T-helper 1 cell treated with Interleukin-12 subunit alpha and Interleukin-12 subunit beta and Interleukin-4 antibody, amounts not matched to agents 30 μg/mL and 1 μg/mL, for 36 hours (primary cell): ENCODE results near the gene ARHGEF19.
"Not testable (repeated sequence)": the region's sequence is repeated elsewhere in the genome, so short reads cannot be mapped to it uniquely, and the experiment has no call there.

Experiments
- H3K27ac Mint-ChIP-seq: one replicate; pipeline ENCODE4 v1.8.0; 2021; ENCODE audit warnings: mild to moderate bottlenecking, mixed read lengths
- H3K27me3 Mint-ChIP-seq: one replicate; pipeline ENCODE4 v1.8.0; 2021; ENCODE audit warnings: low read depth, mixed read lengths
- H3K36me3 Mint-ChIP-seq: one replicate; pipeline ENCODE4 v1.8.0; 2021; ENCODE audit warnings: low read depth, mixed read lengths
- H3K4me1 Mint-ChIP-seq: one replicate; pipeline ENCODE4 v1.8.0; 2021; ENCODE audit warnings: low read depth, mixed read lengths
- H3K4me3 Mint-ChIP-seq: one replicate; pipeline ENCODE4 v1.8.0; 2021; ENCODE audit warnings: mild to moderate bottlenecking, moderate library complexity, mixed read lengths
- H3K9me3 Mint-ChIP-seq: one replicate; pipeline ENCODE4 v1.8.0; 2021; ENCODE audit warnings: mixed read lengths

Gene ARHGEF19

DNA sequence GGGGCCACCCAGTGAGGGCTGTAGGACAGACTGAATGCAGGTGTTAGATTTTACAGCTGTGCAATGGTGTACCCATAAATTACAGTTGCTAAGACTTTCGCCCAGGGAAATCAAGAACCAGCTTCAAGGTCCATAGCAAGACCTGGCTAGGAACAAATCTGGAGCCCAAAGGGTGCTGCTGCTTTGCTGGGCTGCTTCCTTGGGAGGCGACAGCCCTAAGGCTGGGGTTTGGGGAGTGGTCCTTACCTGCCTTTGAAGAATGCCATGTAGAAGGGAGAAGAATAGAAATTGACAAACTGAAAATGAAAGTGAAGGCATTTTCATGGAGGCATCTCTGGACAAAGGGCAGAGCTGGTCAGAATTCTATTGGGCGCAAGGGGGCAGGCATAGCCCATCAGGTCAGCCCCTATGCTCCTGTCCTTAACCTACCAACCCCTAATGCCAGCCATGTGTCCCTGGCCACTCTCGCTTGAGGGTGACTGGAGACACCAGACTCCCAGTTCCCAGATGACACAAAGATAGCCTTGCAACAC, 7.6 kb upstream of the ARHGEF19 start:
- H3K9me3 Mint-ChIP-seq, result no peaks in the 10 kb centered on the region
- no peak overlapping the region for H3K27ac Mint-ChIP-seq
- H3K4me1 Mint-ChIP-seq, result peaks cover 26% of the 10 kb centered on the region
- no peak overlapping the region for H3K4me3 Mint-ChIP-seq
- H3K36me3 Mint-ChIP-seq, result peaks cover 3% of the 10 kb centered on the region
- H3K27me3 Mint-ChIP-seq, result peaks cover 16% of the 10 kb centered on the region

DNA sequence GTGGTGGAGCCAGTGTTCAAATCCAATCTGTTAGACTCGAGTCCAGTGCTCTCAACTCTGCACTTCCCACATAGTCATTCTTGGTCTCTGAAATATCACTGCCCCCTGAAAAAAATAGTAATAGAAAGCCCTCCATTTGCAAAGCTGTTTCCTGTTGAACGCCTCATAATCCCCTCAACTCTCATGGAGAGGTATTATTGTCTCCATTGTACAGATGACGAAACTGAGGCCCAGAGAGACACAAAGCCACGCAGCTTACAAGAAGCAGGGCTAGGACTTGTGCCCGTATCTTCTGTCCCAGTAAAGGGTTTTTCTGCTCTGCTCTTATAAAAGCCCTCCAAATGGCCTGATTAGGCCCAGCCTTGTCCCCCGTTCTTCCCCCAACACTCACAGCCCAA, 6.2 kb upstream of the ARHGEF19 start:
- Mint-ChIP-seq H3K27ac (no peak overlapping the region), H3K36me3 (no peaks in the 10 kb centered on the region), H3K4me3 (no peak overlapping the region), H3K4me1 (peaks cover 26% of the 10 kb centered on the region), H3K27me3 (peaks cover 11% of the 10 kb centered on the region), H3K9me3 (no peaks in the 10 kb centered on the region)

DNA sequence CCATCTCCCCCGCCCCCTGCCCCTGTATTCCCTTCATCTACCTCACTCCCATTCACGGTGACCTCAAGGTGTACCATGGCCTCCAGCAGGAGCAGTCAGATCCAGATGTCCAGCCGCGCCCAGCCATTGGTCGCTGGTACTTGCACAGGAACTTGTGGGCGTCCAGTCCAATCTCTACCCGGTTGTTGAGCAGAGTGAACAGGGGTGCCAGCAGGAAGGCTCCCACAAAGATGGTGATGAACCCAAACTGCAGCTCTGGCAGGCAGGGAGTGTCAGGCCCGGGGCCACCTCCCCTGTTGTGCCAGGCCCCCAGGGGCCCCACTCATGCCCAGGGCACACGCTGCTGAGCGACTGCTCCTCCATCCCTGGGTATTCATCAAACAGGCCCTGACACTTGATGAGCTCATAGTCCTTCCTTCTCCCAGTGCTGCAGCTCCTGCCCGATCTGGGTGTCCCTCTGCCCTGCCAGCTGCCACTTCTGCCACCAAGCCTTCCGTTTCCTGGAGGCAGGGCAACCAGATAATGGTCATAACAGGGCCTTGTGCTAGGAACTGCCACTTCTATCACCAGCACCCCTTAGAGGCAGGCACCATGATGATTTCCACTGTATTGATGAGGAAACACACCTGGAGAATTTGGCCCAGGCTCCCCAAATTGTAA, 5.7 kb upstream of the ARHGEF19 start:
- Mint-ChIP-seq H3K36me3 (no peaks in the 10 kb centered on the region), H3K4me1 (peaks cover 26% of the 10 kb centered on the region), H3K27me3 (peaks cover 14% of the 10 kb centered on the region), H3K4me3 (peak overlapping the region; percentile 40), H3K9me3 (no peaks in the 10 kb centered on the region), H3K27ac (no peak overlapping the region)

GRCh38 chr1:16217061-16217785, 4.8 kb upstream of the ARHGEF19 start:
- H3K27ac Mint-ChIP-seq, result peak overlapping the region; percentile 26
- no peaks in the 10 kb centered on the region for H3K36me3 Mint-ChIP-seq
- peak overlapping the region; percentile 85 for H3K4me3 Mint-ChIP-seq
- no peaks in the 10 kb centered on the region for H3K9me3 Mint-ChIP-seq
- peaks cover 26% of the 10 kb centered on the region for H3K4me1 Mint-ChIP-seq
- H3K27me3 Mint-ChIP-seq, result peaks cover 18% of the 10 kb centered on the region

DNA sequence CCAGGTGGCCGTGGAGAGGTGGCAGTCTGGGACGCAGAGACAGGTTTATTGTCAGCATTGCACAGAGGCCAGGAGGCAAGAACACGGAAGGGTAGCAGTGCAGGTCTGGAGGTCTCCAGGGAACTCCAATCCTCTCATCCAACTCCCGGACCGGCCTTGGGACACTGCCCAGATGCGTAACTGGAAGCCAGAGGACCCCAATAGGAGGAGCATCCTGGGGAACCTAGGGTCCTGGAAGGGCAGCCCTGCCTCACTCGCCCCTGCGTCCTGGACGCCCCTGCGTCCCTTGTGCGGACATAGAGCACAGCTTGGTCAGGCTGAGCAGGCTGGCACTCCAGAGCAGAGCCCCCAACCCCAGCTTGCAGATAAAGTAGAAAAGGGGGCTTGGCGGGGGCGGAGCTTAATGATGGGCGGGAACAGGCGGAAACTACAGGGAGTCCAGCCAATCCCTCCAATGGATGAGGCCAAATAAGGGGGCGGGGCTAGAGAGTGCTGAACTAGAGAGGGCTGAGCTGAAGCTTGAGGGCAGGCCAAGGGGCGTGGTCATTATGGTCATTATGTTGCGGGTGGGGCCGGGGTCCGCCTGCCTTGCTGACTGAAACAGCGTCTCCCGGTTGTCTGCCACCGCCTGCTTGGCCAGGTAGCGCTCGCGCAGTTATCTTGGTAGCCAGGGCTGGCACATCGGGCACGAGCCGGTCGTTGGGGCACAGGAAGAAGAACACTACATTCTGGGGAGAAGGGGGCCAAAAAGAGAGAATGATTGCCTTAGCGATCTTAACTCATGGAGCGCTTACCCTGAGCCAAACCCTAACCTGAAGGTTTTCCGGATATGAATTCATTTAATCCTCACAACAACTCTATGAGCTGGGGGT, 3.7 kb upstream of the ARHGEF19 start:
- Mint-ChIP-seq H3K4me3 (peak overlapping the region; percentile 85), H3K27me3 (peaks cover 14% of the 10 kb centered on the region), H3K9me3 (no peaks in the 10 kb centered on the region), H3K4me1 (peaks cover 26% of the 10 kb centered on the region), H3K27ac (peak overlapping the region; percentile 39), H3K36me3 (no peaks in the 10 kb centered on the region)

DNA sequence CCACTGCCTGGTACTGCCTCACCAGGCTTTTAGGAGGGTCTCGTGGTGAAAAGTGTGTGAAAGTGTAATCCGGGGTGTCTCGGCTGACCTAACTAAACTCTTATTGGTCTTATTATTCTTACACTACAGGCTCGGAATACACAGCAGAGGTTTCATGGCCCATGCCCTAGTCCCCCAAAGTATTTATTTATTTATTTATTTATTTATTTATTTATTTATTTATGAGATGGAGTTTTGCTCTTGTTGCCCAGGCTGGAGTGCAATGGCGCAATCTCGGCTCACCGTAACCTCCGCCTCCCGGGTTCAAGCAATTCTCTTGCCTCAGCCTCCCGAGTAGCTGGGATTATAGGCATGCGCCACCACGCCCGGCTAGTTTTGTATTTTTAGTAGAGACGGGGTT, 2.8 kb upstream of the ARHGEF19 start:
- not testable (repeated sequence) for H3K4me3 Mint-ChIP-seq

GRCh38 chr1:16213544-16213943, 1.1 kb upstream of the ARHGEF19 start:
- Mint-ChIP-seq H3K4me1 (peaks cover 18% of the 10 kb centered on the region), H3K27me3 (peaks cover 12% of the 10 kb centered on the region)
- not testable (repeated sequence) for H3K27ac Mint-ChIP-seq, H3K36me3 Mint-ChIP-seq, H3K9me3 Mint-ChIP-seq, H3K4me3 Mint-ChIP-seq

More for the DNA sequence above, 2.8 kb upstream of the ARHGEF19 start:
- H3K27me3 Mint-ChIP-seq, result peaks cover 12% of the 10 kb centered on the region
- not testable (repeated sequence) for H3K36me3 Mint-ChIP-seq, H3K9me3 Mint-ChIP-seq, H3K27ac Mint-ChIP-seq
- H3K4me1 Mint-ChIP-seq, result peaks cover 26% of the 10 kb centered on the region

GRCh38 chr1:16213013-16213412, 561 bp upstream of the ARHGEF19 start:
- Mint-ChIP-seq H3K9me3 (no peaks in the 10 kb centered on the region), H3K4me1 (peaks cover 18% of the 10 kb centered on the region), H3K36me3 (no peaks in the 10 kb centered on the region), H3K4me3 (no peak overlapping the region), H3K27me3 (peaks cover 12% of the 10 kb centered on the region), H3K27ac (no peak overlapping the region)

DNA sequence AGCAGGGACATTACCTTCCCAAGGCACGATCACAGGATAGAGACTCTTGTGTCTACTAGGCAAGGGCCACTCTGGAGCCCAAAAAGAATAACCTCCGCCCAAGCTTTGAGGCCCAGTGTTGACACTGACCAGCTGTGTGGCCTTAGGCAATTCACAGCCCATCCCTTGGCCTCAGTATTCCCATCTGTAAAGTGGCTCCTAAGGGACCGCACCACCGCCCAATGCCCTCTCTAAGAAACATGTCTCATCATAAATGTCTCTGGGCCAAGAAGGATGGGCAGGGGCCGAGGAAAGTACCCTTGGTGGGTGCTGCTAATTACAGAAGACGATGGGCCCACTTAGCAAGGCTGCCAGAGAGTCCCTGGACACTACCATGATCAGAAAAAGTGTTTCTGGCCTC, 628 bp downstream of the ARHGEF19 start:
- Mint-ChIP-seq H3K4me1 (peaks cover 11% of the 10 kb centered on the region), H3K27ac (no peak overlapping the region), H3K4me3 (no peak overlapping the region), H3K27me3 (peaks cover 12% of the 10 kb centered on the region), H3K9me3 (no peaks in the 10 kb centered on the region), H3K36me3 (no peaks in the 10 kb centered on the region)

- H3K9me3 Mint-ChIP-seq, result no peaks in the 10 kb centered on the region
- H3K4me3 Mint-ChIP-seq, result no peak overlapping the region
- peaks cover 2% of the 10 kb centered on the region for H3K4me1 Mint-ChIP-seq
- H3K27me3 Mint-ChIP-seq, result peaks cover 12% of the 10 kb centered on the region
- no peaks in the 10 kb centered on the region for H3K36me3 Mint-ChIP-seq
- H3K27ac Mint-ChIP-seq, result no peak overlapping the region
Measured at GRCh38 chr1:16210581-16210980, 1.9 kb downstream of the ARHGEF19 start.

DNA sequence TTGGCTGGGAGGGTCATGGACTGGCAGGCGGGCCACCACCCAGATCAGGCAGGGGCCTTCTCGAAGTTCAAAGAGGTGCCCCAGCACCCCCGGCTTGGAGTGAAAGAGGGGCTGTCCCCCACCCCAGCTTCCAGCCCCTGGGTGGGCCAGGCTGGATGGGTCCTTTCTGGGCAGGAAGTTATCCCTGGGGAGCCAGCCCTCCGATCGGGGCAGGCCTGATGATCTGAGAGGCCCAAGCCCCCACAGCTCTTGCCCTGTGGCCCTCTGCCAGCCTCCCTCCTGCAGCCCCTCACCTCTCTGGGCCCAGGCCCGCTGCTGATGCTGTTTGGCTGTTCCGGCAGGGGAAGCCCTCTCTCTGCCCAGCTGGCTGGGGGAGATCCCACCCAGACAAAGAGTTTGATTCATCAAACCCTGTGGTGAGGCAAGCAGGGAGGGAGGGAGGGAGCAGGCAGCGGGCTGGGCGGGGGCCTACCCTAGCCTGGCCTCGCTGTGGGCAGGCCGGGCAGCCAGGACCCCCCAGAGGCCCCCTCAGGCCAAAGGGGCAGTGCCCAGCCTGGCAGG, 2.5 kb downstream of the ARHGEF19 start:
- Mint-ChIP-seq H3K36me3 (no peaks in the 10 kb centered on the region), H3K4me1 (peaks cover 2% of the 10 kb centered on the region), H3K4me3 (no peak overlapping the region), H3K9me3 (no peaks in the 10 kb centered on the region), H3K27me3 (peaks cover 12% of the 10 kb centered on the region), H3K27ac (no peak overlapping the region)

DNA sequence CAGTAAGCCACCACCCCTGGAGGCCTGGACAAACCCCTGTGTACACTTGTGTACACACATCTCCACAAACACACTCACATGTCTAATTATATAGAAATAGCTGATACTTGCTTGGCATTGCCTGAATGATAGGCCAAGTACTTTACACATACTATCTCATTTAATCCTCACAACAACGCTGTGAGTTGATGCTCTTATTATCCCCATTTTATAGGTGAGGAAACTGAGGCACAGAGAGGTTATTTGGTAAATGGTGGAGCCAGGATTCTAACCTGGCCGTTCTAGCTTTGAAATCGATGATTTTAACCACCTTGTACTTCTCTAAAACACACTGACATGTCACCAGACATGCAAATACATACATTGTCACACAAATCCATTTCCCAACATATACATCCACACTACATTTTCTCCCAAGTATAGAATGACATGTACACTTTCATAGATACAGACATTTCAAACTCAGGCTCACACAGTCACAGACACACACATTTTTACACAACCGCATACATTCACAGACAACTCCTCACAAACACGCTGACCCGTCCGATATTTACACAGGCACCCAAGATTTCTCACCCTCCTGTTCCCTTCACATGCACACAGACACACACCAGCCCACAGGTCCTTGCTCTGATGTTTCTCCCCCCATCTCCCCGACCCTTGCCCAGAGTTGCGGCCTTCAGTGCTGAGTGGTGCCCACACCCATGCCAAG, 3.2 kb downstream of the ARHGEF19 start:
- Mint-ChIP-seq H3K36me3 (peaks cover under 1% of the 10 kb centered on the region), H3K9me3 (no peaks in the 10 kb centered on the region), H3K27me3 (peaks cover 12% of the 10 kb centered on the region), H3K4me3 (peak overlapping the region; percentile 0), H3K4me1 (peaks cover 2% of the 10 kb centered on the region), H3K27ac (no peak overlapping the region)

GRCh38 chr1:16208270-16208987, 4.0 kb downstream of the ARHGEF19 start:
- no peaks in the 10 kb centered on the region for H3K9me3 Mint-ChIP-seq
- no peak overlapping the region for H3K4me3 Mint-ChIP-seq
- H3K27ac Mint-ChIP-seq, result no peak overlapping the region

More at GRCh38 chr1:16208270-16208987, 4.0 kb downstream of the ARHGEF19 start:
- H3K4me1 Mint-ChIP-seq, result peaks cover 2% of the 10 kb centered on the region
- H3K27me3 Mint-ChIP-seq, result peaks cover 12% of the 10 kb centered on the region
- H3K36me3 Mint-ChIP-seq, result peaks cover 7% of the 10 kb centered on the region
